MM.1S (cell line): ENCODE measurements around the gene MACROD2.

Experiments
- DNase-seq: peaks from one replicate; pipeline ENCODE4 v3.0.0-alpha.2; 2015
- H2AFZ ChIP-seq: fragments of 300-600 bp; sonication (generic); 2 replicates; pipeline ENCODE4 v1.6.0; 2016; ENCODE audit warnings: antibody characterized with exemption, low read length
- H3F3A ChIP-seq: fragments of 300-600 bp; sonication (generic); 2 replicates; pipeline ENCODE4 v1.6.1; 2016; ENCODE audit warnings: mild to moderate bottlenecking, antibody characterized with exemption, low read length, moderate library complexity, mixed read lengths; ENCODE audit not compliant: insufficient read depth
- H3K27ac ChIP-seq: fragments of 300-600 bp; sonication (generic); 2 replicates; pipeline ENCODE4 v1.5.1; 2016; ENCODE audit warnings: mild to moderate bottlenecking, low read length
- H3K27me3 ChIP-seq: fragments of 300-600 bp; sonication (generic); replicated peaks from 2 replicates; pipeline ENCODE4 v1.6.0; 2016; ENCODE audit warnings: low read length; ENCODE audit not compliant: insufficient read depth
- H3K36me3 ChIP-seq: fragments of 300-600 bp; sonication (generic); replicated peaks from 2 replicates; pipeline ENCODE4 v1.6.1; 2016; ENCODE audit warnings: mild to moderate bottlenecking, low read length, mixed read lengths; ENCODE audit not compliant: insufficient read depth
- H3K4me1 ChIP-seq: fragments of 300-600 bp; sonication (generic); 2 replicates; pipeline ENCODE4 v1.6.1; 2016; ENCODE audit warnings: low read length, mixed read lengths
- H3K4me2 ChIP-seq: fragments of 300-600 bp; sonication (generic); 2 replicates; pipeline ENCODE4 v1.6.0; 2016; ENCODE audit warnings: low read depth, low read length
- H3K4me3 ChIP-seq: fragments of 300-600 bp; sonication (generic); 2 replicates; pipeline ENCODE4 v1.5.1; 2016; ENCODE audit warnings: low read length, mixed read lengths
- H3K79me2 ChIP-seq: fragments of 300-600 bp; sonication (generic); 2 replicates; pipeline ENCODE4 v1.6.1; 2016; ENCODE audit warnings: mixed run types, low read length, mixed read lengths
- H3K9ac ChIP-seq: fragments of 300-600 bp; sonication (generic); 2 replicates; pipeline ENCODE4 v1.6.1; 2016; ENCODE audit warnings: low read length, mixed read lengths
- H3K9me2 ChIP-seq: fragments of 300-600 bp; sonication (generic); replicated peaks from 2 replicates; pipeline ENCODE4 v1.6.1; 2016; ENCODE audit warnings: mild to moderate bottlenecking, low read length, mixed read lengths; ENCODE audit not compliant: insufficient read depth
- H3K9me3 ChIP-seq: fragments of 300-600 bp; sonication (generic); replicated peaks from 2 replicates; pipeline ENCODE4 v1.6.1; 2016; ENCODE audit warnings: mild to moderate bottlenecking, low read length, mixed read lengths; ENCODE audit not compliant: insufficient read depth
- H4K20me1 ChIP-seq: fragments of 300-600 bp; sonication (generic); 2 replicates; pipeline ENCODE4 v1.6.1; 2016; ENCODE audit warnings: mild to moderate bottlenecking, low read length, moderate library complexity, mixed read lengths; ENCODE audit not compliant: insufficient read depth
- CTCF ChIP-seq: fragments of 300-600 bp; sonication (generic); IDR thresholded peaks from 2 replicates; pipeline ENCODE4 v1.5.1; 2016; ENCODE audit warnings: antibody characterized with exemption, low read length, mixed read lengths
- EZH2 ChIP-seq: fragments of 300-600 bp; sonication (generic); optimal IDR thresholded peaks from 2 replicates; pipeline ENCODE3; 2017; ENCODE audit warnings: low read depth, mild to moderate bottlenecking, antibody characterized with exemption, low read length, mixed read lengths
- EZH2phosphoT487 ChIP-seq: fragments of 300-600 bp; sonication (generic); IDR thresholded peaks from 2 replicates; pipeline ENCODE4 v1.6.1; 2018; ENCODE audit warnings: antibody characterized with exemption, low read length

The MACROD2 gene

DNA sequence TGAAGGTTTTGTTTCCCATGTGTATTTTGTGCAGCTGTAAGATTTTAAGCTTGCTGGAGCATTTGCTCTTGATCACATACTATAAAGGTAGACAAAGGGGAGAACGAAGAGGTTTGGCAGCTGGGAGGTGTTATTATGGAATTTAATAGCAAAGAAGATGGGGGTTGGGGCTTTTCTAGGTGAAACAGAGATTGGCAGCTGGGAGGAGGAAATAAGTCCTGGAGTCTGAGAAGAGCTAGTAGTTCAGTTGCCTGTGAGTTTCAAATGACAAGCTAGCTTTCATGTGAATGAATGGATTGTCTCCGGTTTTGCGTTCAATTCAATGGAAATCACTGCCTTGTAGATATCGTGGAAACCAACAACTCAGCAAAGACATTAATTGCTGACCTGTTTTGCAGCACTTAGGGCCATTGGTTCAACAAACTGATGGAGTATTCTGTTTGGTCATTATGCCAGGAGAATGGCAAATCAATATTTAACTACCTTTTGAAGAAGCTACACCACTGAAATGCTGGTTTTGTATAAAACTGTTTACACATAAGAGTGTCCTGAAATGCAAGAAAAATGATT lies 380.2 kb downstream of the MACROD2 start:
- TF ChIP-seq EZH2 (no peak), CTCF (no peak), EZH2phosphoT487 (no peak)
- H3K36me3 ChIP-seq: no peaks in the 10 kb centered on the region
- H2AFZ ChIP-seq: no peak overlapping the region
- H3K9ac ChIP-seq: no peak overlapping the region
- no peak overlapping the region for H3K4me2 ChIP-seq
- H3K27me3 ChIP-seq: no peaks in the 10 kb centered on the region
- no peak overlapping the region for H3K27ac ChIP-seq
- H3K9me2 ChIP-seq: no peaks in the 10 kb centered on the region
- H4K20me1 ChIP-seq: no peaks in the 10 kb centered on the region
- H3F3A ChIP-seq: no peaks in the 10 kb centered on the region
- H3K79me2 ChIP-seq: no peaks in the 10 kb centered on the region
- H3K4me1 ChIP-seq: no peaks in the 10 kb centered on the region
- H3K4me3 ChIP-seq: no peak overlapping the region
- H3K9me3 ChIP-seq: no peaks in the 10 kb centered on the region
- DNase-seq: no peak

GRCh38 chr20:14378326-14378725 lies 383.0 kb downstream of the MACROD2 start:
- Histone ChIP-seq H3K79me2 (no peaks in the 10 kb centered on the region), H3K4me3 (no peak overlapping the region), H3K27ac (no peak overlapping the region), H3K9ac (no peak overlapping the region), H3K4me1 (no peaks in the 10 kb centered on the region), H3K9me3 (no peaks in the 10 kb centered on the region), H3F3A (no peaks in the 10 kb centered on the region), H4K20me1 (no peaks in the 10 kb centered on the region), H2AFZ (no peak overlapping the region), H3K4me2 (no peak overlapping the region), H3K27me3 (no peaks in the 10 kb centered on the region), H3K9me2 (no peaks in the 10 kb centered on the region), H3K36me3 (no peaks in the 10 kb centered on the region)
- TF ChIP-seq EZH2phosphoT487 (no peak), EZH2 (no peak), CTCF (no peak)
- DNase-seq: no peak

DNA sequence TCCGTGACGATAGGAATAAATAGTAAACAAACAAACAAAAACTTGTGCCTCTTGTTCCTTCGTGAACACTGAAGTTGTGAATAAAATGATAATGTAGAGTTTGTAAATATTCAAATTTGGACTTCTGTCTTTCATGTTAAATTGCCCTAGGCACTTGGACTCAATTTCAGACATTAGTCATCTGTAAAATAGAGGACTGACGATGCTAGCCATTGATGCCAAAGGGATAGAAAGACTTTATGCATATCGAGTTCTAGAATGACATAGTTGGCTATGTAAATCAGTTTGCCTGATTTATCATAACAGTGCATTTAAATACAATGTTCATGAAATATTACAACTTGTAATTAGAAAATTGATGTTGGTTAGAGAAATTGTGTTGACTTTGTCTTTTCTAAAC lies 388.0 kb downstream of the MACROD2 start:
- H3K9ac ChIP-seq: no peak overlapping the region
- H3K27me3 ChIP-seq: no peaks in the 10 kb centered on the region
- no peaks in the 10 kb centered on the region for H3K9me2 ChIP-seq
- no peaks in the 10 kb centered on the region for H4K20me1 ChIP-seq
- H3K4me1 ChIP-seq: no peaks in the 10 kb centered on the region
- H3K4me3 ChIP-seq: no peak overlapping the region
- H2AFZ ChIP-seq: no peak overlapping the region
- DNase-seq: no peak
- TF ChIP-seq EZH2phosphoT487 (no peak), CTCF (no peak), EZH2 (no peak)
- H3F3A ChIP-seq: no peaks in the 10 kb centered on the region
- H3K36me3 ChIP-seq: no peaks in the 10 kb centered on the region
- no peaks in the 10 kb centered on the region for H3K79me2 ChIP-seq
- H3K9me3 ChIP-seq: no peaks in the 10 kb centered on the region
- no peak overlapping the region for H3K27ac ChIP-seq
- no peak overlapping the region for H3K4me2 ChIP-seq
